Measurements from ENCODE around the gene TMEM132A.
A peak's percentile ranks its signal among the peaks of the same experiment; 100 is the strongest.

TMEM132A gene

DNA sequence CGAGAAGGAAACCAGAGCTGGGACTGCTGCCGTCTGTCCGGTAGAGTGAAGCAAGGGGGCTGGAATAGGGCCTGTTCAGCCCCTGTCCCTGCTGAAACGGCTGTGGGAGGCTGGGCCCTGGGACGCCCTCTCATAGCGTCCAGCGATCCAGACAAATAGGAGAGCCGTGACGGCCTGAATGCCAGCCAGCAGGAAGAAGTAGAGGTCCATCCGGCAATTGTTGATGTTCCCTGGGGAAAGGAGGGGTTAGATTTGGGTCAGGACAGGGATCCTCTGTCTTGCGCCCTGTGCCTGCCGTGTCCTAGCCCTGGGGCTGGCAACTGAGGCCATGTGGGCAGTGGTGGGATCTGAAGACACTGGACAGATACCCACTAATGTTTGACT lies 12.9 kb downstream of the TMEM132A start:
- DNase-seq (ENCODE audit: low spot score) = no peak

DNA sequence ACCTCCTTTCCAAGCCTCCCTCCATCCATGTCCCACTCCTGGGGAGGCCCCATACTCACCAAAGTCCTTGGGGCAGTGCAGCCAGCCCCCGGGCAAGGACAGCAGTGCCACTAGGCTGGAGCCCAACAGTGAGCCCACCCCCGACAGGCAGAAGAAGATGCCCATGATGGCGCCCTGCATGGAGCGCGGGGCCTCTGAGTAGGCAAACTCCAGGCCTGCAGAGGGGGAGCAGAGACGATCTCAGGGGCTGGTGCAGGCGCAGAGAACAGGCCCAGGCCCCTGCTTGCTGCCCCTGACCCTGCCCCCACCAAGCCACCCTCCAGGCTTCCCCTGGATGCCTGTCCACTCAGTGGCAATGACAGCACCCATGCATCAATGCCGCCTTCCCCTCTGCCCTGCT lies 13.6 kb downstream of the TMEM132A start:
- no peak for DNase-seq (ENCODE audit: low spot score)

DNA sequence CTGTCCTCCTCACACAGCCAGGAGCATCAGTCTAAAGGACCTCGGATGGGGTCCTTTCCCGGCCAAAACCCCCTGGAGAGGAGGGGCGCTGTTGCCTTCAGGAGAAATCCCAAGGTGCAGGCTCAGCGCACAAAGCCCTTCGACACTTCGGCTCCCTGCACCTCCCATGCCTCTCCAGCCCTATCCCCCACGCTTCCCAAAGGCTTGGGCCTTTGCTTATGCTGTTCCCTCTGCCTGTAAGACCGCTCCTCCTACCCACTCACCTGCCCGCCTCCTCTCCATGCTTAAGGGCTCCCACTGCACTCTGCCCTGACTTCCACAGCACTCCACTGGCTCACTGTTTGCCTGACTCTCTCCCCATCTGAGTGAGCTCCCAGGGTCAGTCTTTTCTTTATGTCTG lies 14.2 kb downstream of the TMEM132A start:
- DNase-seq (ENCODE audit: low spot score) = no peak

DNA sequence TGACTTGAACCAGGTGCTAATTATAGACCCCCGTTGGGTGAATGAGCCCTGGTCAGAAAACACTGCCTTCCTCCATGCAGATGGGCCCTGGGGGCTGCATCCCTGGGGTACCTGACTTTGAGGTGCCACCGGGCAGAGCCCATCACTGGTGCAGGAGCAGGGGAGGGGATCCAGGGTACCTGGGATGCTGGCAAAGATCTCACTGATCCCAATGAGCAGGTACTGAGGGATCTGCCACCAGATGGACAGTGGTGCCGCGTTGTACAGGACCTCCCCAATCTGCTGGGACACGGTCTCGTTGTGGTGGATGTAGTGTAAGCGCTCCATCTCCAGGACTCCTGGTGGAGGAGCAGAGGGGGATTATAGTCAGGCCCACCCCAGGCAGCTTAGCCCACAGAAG lies 15.0 kb downstream of the TMEM132A start:
- no peak for DNase-seq (ENCODE audit: low spot score)

DNA sequence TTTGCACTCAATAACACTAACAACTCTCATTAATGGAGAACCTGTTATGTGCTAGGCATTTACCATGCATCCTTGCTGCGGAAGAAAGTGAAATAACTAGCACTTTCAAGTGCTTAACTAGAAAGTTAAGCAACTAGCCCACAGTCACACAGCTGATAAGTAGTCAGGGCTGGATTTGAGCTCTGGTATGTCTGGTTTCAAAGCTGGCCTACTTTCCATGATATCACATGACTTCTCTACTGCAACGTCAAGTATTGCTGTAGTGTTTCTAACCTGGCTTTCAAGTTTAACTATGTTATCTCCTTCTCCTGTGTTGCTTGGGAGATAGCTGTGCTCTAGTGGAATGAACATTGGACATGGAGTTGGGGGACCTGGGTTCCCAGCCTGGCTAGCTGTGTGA lies 15.6 kb downstream of the TMEM132A start:
- DNase-seq (ENCODE audit: low spot score) = no peak

DNA sequence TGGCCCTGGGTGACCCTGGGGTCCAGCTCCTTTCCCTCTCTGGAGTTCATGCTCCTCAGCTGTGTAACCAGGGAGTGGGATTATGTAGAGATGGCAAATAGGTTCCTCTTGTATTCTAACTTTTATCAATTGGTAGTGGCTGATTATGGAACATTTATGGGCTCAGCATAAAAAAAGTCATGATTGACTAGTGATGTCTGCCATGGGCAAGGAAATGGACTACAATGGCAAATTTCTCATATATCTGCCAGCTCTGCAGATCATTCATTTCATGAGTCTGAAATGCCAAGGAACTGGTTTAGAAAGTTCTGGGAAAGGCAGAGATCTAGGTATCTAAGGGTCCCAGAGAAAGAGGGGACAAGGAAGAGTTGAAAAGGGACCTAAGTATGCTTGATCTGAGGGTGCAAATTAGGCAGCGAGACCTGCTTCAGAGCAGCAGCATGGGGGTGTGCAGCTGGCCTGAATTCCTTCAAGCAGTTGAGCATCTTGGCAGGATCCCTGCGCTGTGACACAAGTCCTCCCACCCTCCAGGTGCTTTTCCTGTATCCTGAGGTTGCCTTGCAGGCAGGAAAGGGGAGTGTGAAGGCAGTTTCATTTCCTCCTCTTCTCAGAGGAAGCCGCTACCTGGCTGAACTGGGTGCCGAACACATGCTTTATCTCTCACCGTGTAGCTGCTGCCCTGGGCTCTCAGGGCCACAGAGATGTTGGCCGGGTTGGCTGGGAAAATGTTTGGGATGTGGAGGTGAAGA lies 17.3 kb downstream of the TMEM132A start:
- no peak for DNase-seq (ENCODE audit: low spot score)

DNA sequence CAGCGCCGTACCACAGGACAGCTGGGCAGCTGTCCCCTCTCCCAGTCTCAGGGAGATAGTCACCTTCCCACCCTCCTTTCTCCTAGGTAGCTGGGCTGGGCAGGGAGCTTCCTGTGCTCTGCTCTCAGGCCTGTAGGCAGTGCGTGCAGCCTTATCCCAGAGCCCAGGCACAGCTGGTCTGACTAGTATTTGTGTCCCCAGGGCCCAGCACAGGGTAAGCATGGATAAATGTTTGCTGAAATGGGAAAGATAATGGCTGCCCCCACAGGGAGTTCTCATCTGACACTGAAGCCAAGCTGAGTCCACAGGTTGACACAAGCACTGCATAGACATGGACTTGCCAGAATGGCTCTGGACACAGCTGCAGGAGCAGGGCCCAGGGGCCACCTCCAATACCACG lies 18.0 kb downstream of the TMEM132A start:
- no peak for DNase-seq (ENCODE audit: low spot score)

DNA sequence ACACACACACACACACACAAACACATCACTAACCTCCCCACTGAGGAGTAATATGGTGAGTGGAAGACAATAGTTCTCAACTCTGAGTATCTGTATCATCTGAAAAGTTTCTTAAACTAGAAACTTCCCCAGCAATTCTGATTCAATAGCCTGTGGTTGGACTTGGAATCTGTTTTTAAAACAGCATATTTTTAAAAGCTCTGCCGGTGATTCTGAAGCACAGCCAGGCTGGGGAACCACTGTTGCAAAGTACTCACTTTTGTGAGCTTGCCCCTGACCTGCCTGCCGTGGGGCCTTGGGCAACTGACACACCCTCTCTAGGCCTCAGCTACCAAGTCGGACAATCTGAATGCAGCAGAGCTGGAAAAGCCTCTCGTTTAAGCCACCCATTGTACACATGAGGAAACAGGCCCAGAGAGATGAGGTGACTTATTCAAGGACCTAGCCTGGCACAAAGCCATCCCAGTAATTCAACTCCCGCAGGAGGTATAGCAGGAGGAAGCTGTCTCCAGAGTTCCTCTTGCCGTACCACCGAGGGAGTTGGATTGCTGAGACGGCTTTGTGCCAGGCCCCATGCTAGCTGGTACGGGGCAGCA lies 18.8 kb downstream of the TMEM132A start:
- no peak for DNase-seq (ENCODE audit: low spot score)

DNA sequence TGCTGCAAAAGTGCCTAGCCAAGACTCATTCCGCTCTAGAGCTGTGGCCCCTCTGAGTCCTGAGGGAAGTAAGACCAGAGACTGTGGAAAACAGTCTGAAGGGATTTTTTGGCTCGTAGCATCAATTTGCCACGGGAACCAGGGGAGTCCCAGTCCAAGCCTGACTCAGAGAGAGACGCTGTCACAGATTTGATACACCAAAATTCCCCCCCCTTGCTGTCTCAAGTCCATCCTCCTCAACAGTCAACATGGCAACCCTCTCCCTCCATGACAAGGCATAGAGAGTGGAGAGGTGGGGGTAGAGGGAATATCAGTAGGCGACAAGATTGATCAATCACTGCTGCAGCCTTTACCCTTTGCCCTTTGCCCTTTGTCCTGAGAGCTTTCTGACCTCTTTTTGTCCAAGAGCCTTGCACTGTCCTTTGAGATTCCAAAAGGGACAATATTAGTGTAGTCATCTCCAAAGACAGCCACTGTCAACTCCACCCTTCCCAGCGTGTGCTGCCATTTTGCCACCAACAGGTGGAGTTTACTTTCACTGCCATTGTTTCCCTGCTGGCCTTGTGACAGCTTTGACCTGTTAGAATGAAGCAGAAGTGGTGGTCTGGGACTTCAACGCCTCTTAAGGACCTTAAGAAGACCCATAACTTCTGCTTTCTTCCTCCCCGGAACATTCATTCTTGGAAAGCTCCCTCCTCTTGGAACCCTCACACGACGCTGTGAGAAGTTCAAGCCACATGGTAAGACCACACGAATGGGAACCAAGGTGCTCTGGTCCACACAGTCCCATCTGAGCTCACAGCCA lies 20.4 kb downstream of the TMEM132A start:
- no peak for DNase-seq (ENCODE audit: low spot score)

DNA sequence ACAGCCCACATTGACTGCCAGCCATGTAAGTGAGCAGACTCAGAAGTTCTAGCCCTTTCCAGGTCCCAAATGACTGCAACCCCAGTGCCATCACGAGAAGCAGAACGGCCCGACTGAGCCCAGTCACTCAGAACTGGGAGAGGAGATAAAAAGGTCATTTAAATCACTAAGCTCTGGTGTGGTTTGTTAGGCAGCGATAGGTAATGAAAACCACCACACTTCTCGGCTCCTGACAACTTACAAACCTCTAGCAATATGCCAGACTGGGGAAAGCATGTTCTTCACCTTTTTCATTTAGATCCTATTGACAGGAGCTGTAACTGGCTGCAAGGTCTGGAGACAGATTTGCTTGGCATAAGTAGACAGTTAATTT lies 21.0 kb downstream of the TMEM132A start:
- DNase-seq (ENCODE audit: low spot score) = no peak

DNA sequence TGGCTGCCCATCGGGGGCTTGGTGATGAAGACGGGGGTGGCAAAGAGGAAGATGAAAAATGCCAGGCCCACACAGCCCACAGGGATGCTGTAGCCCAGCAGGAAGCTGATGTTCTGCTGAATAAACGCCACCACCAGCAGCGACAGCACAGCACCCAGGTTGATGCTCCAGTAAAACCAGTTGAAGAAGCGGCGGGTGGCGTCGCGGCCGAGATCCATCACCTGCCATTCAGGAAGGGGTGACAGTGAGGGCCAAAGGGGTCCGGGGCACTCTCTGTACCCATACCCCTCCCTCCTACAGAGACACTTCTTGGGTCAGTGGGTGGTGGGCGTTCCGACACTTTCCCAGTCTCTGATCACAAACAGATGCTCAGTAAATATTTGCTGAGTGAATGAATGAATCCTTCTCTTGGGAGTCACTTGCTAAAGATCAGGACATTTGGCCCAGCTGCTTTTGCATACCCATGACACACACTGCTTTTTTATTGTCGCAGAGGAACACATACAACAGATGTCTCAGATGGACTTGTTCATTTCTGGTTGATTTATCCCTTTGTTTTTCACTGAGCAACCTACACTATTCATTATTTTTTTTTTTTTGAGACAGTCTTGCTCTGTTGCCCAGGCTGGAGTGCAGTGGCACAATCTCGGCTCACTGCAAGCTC lies 22.5 kb downstream of the TMEM132A start:
- DNase-seq (ENCODE audit: low spot score) = no peak

DNA sequence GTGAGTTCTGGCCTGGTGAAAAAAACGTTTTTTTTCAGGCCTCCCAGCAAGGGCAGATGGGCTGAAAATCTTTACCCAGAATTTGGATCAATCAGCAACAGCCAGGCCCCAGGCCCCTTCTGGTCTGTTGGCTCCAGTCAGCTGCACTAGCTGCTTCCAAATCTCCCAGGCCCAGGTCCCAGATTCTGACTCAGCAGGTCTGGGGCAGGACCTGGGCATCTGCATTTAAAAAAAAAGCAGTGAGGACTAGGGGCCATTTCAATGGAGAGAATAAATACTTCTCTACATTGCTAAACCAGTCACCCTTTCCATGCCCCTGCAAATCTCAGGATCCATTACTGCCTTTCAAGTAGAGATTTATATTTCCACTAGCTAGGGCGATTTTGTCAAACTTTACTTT lies 23.4 kb downstream of the TMEM132A start:
- no peak for DNase-seq (ENCODE audit: low spot score)

DNA sequence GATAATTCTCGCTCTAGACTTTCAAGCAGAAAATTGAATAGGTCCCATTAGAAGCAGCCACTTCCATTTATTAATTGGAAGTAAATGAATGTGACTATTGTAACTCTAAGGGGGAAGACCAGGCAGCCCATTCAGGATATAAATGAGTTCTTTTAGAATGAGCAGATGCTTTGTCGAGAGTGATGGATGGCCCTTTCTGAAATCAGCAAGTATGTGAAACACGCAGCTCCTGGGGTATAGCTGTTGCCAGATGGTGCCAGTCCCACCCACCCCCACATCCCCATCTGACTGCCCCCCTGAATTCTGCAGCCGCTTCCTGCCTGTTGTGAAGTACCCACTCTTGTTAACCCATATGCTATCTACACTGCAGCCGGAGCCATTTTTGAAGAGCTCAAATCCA lies 24.0 kb downstream of the TMEM132A start:
- no peak for DNase-seq (ENCODE audit: low spot score)

DNA sequence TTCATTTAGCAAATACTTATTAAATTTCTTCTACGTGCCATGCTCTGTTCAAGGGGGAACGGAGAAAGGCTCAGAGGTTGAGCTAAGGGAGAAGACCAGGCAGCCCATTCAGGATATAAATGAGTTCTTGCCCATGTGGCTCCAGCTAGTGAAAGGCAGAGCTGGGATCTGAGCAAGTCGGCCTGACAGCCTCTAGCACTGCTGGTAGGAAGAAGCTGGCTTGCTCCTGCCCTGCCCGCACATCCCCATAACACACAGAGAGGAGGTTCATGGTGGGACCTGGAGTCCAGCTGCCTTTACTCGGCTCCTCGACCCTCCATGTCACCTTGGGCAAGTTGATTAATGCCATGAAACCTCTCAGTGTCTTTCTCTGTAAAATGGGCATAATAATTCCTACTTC lies 25.8 kb downstream of the TMEM132A start:
- no peak for DNase-seq (ENCODE audit: low spot score)

DNA sequence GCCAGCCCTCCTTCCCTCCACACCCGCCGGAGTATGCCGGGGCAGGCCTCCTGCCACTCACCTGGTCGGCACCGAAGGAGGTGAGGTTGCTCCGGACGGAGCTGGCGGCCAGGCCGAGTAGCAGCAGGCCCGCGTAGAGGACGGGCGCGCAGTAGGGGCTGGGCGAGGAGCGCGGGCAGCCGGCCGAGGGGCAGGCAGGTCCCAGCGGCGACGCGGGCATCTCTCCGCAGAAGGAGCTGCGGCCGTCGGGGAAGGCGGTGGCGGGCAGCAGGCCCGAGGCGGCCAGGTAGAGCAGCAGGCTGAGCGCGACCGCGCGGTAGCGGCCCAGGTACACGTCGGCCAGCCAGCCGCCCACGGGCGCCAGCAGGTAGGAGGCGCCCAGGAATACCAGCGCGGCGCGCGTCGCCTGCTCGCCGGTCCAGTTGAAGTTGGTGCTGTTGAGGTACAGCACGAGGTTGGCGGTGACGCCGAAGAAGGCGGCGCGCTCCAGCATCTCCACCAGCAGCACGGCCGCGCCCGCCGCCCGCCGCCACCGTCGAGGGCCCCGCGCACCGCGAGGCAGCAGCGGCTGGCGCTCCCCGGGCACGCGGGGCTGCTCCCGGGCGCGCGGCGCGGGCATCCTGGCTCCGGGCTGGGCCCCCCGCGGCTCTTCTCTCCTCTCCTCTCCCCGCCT lies 26.8 kb downstream of the TMEM132A start:
- DNase-seq (ENCODE audit: low spot score) = no peak

DNA sequence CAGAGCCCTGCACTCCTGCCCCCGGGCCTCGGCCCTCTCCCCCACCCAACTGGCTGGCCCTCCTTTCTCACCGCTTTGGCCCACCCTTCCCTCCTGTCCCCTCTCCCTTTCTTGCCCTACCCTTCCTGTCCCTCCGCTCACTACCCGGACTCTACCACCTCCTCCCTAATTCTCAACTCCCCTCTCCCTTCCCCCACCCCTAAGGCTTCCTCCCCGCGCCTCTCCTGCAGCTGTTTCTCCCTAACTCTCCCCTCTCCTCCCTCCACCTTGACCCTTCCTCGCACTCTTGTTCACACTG lies 27.3 kb downstream of the TMEM132A start:
- no peak for DNase-seq (ENCODE audit: low spot score)

DNA sequence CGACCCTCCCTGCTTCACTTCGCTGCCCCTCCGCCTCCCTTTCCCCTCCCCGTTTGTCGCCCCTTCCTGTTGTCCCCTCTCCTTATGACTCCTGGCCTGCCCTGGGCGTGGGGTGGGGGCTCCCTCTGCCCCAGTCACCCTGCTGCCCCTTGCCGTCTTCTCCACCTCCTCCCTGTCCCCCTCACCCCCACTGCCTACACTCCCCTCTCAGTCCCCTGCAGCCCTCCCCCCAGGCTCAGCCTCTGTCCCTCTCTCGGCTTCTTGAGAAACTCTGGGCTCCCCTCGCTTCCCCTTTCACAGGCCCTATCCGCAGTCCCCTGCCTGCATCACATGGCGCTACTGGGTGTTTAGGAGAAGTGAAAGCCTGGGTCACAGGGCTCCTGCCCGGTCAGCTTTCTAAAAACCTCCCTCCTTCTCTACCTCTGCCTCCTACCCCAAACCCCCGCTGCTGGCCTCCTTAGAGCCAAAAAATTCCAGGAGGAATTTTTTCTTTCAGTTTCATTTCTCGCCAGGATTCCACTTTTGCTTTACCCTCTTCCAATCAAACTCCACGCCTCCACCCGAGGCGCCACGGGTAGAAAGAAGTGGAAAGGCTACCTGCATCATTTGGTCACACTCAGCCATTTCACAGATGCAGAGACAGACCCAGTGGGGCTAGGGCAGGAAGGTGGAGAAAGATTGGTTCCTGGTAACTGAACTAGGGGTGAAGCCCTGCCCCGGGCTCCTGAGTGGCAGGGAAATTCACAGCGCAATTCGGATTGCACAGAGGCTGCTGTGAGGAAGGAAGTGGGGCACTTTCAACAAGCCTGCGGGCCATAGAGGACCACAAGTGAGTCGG lies 27.9 kb downstream of the TMEM132A start, which contains the start of gene SLC15A3:
Gene SLC15A3 (minus strand): TSS at position 273 of the 838 bp plus-strand sequence. CDS start 625 bp downstream, outside the sequence.
- DNase-seq (ENCODE audit: low spot score) = peak; percentile 22

DNA sequence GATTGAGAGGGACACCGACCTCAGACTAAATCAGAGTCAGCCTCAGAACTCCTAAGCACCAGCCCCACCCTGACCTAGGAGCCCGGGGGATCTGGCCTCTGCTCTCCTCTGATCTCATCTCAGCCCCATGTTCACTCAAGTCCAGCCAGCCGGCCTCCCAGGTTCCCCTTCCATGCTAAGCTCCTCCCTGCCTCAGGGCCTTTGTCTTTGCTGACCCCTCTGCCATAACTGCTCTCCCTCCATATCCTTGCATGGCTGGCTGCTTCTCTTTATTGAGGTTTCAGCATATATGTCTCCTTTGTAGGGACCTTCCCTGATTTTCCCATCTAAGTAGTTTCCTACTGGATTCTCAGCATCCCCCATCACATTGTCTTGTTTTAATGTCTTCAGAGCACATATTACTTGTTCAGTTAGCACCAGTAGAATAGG lies 28.5 kb downstream of the TMEM132A start:
- no peak for DNase-seq (ENCODE audit: low spot score)

DNA sequence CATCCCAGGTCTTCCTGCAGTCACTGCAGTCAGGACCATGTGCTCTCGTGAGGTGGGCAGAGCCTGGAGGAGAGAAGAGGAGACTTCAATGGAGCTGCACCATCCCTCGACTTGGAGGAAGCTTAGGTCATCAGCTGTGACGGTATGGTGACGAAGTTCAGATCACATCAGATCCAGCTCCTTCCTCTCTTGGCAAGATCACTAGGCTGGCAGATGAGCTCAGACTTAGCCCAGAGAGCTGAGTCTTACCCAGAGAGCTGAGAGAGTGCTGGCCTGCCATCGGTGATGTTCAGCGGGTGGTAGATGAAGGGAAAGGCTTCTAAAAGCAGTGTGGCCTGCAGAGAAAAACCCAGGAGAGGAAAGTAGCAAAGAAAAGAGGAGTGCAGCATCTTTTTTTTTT lies 29.5 kb downstream of the TMEM132A start:
- DNase-seq (ENCODE audit: low spot score) = no peak

DNA sequence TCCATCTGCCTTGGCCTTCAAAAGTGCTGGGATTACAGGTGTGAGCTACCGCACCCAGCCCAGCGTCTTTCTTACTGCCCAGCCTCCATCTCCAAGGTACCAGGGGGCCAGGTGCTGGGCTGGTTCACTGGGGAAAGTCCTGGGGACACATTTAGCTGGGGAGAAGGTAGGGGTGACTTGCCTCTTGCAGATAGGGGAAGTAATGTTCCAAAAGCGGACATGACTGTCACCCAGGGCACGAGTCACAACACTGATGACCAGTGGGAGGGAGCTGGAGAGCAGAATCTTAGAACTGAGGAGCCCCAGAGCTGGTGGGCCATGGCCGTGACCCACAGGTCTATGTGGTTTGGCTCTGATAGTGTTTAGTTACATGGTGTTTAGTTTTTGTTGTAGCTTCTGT lies 30.2 kb downstream of the TMEM132A start:
- DNase-seq (ENCODE audit: low spot score) = no peak

DNA sequence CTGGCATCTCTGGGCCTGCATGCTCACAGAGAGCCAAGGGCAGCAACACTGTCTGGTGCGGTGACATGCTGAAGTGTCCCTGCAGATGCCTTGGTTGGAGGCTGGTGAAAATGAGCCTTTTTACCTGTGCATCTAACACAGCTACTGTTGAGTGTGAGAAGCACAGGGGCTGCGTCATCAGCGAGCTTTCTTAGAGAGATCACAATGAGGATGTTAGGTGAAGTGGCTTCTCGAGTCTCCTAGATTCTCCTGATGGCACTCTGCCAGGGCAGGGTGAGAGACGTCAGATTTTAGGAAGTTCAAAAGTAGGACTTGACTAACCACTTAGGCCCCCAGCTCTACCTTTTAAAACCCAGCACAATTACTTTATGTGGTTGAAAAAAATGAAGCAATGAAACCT lies 31.3 kb downstream of the TMEM132A start:
- no peak for DNase-seq (ENCODE audit: low spot score)
